H9 (cell line): ENCODE results near the gene DIAPH2. TPM values are rescaled to one million over a fixed set of nuclear protein-coding genes. Genes with fewer than 3 reads are reported as not detected.

Source experiments
- DNase-seq: peaks from one replicate; pipeline ENCODE4 v3.0.0-alpha.2; 2017
- H2AFZ ChIP-seq: one replicate; pipeline ENCODE4 v1.6.1; 2013; ENCODE audit warnings: mild to moderate bottlenecking, low read length, control low read depth, moderate library complexity
- H2AK5ac ChIP-seq: 2 replicates; pipeline ENCODE4 v1.6.1; 2013; ENCODE audit warnings: low read length, control low read depth, mixed read lengths; ENCODE audit not compliant: insufficient read length
- H2BK120ac ChIP-seq: one replicate; pipeline ENCODE4 v1.6.1; 2013; ENCODE audit warnings: low read depth, mild to moderate bottlenecking, low read length, control low read depth, inconsistent platforms; ENCODE audit not compliant: poor library complexity, severe bottlenecking
- H2BK12ac ChIP-seq: 2 replicates; pipeline ENCODE4 v1.6.1; 2013; ENCODE audit warnings: low read length, control low read depth, mixed read lengths, low read depth; ENCODE audit not compliant: insufficient read length
- H2BK15ac ChIP-seq: 2 replicates; pipeline ENCODE4 v1.6.1; 2013; ENCODE audit warnings: low read depth, low read length, control low read depth
- H2BK20ac ChIP-seq: one replicate; pipeline ENCODE4 v1.6.1; 2013; ENCODE audit warnings: low read depth, mild to moderate bottlenecking, low read length, control low read depth, inconsistent platforms; ENCODE audit not compliant: poor library complexity, severe bottlenecking
- H2BK5ac ChIP-seq: 2 replicates; pipeline ENCODE4 v1.6.1; 2013; ENCODE audit warnings: low read length, control low read depth, mixed read lengths; ENCODE audit not compliant: insufficient read length
- H3K14ac ChIP-seq: 2 replicates; pipeline ENCODE4 v1.6.1; 2013; ENCODE audit warnings: low read length, control low read depth; ENCODE audit not compliant: insufficient read depth
- H3K18ac ChIP-seq: 2 replicates; pipeline ENCODE4 v1.6.1; 2013; ENCODE audit warnings: low read depth, mild to moderate bottlenecking, mixed read lengths, low read length, control low read depth; ENCODE audit not compliant: insufficient read length
- H3K23ac ChIP-seq: 2 replicates; pipeline ENCODE4 v1.6.1; 2013; ENCODE audit warnings: low read length, control low read depth, mixed read lengths, low read depth; ENCODE audit not compliant: insufficient read length
- H3K23me2 ChIP-seq: 2 replicates; pipeline ENCODE4 v1.6.1; 2013; ENCODE audit warnings: low read depth, mild to moderate bottlenecking, mixed read lengths, low read length, control low read depth; ENCODE audit not compliant: insufficient read length, poor library complexity, severe bottlenecking
- H3K27ac ChIP-seq: 2 replicates; pipeline ENCODE4 v1.5.1; 2013; ENCODE audit warnings: low read length, control low read depth, mixed read lengths, low read depth; ENCODE audit not compliant: insufficient read length
- H3K27me3 ChIP-seq: 2 replicates; pipeline ENCODE4 v1.6.1; 2013; ENCODE audit warnings: low read length, control low read depth, inconsistent platforms; ENCODE audit not compliant: insufficient read depth
- H3K4ac ChIP-seq: 2 replicates; pipeline ENCODE4 v1.6.1; 2013; ENCODE audit warnings: low read depth, mild to moderate bottlenecking, control low read depth, inconsistent platforms, low read length, moderate library complexity
- H3K4me1 ChIP-seq: 2 replicates; pipeline ENCODE4 v1.6.1; 2013; ENCODE audit warnings: low read length, control low read depth, inconsistent platforms; ENCODE audit not compliant: insufficient read depth
- H3K4me2 ChIP-seq: 2 replicates; pipeline ENCODE4 v1.6.1; 2013; ENCODE audit warnings: low read length, control low read depth, mixed read lengths; ENCODE audit not compliant: insufficient read length, insufficient read depth
- H3K56ac ChIP-seq: 2 replicates; pipeline ENCODE4 v1.6.1; 2013; ENCODE audit warnings: low read depth, mild to moderate bottlenecking, mixed read lengths, low read length, control low read depth; ENCODE audit not compliant: insufficient read length
- H3K79me1 ChIP-seq: 2 replicates; pipeline ENCODE4 v1.6.1; 2013; ENCODE audit warnings: low read depth, mild to moderate bottlenecking, moderate library complexity, low read length, control low read depth, inconsistent platforms; ENCODE audit not compliant: insufficient read depth, poor library complexity, severe bottlenecking
- H3K79me2 ChIP-seq: 2 replicates; pipeline ENCODE4 v1.6.1; 2013; ENCODE audit warnings: low read length, control low read depth, inconsistent platforms; ENCODE audit not compliant: insufficient read depth
- H3K9ac ChIP-seq: 2 replicates; pipeline ENCODE4 v1.6.1; 2013; ENCODE audit warnings: low read length, control low read depth, mixed read lengths; ENCODE audit not compliant: insufficient read length; ENCODE audit errors: extremely low read depth
- H3K9me3 ChIP-seq: one replicate; pipeline ENCODE4 v1.6.1; 2013; ENCODE audit warnings: low read depth, low read length, inconsistent platforms; ENCODE audit not compliant: control insufficient read depth
- H3T11ph ChIP-seq: one replicate; pipeline ENCODE4 v1.6.1; 2013; ENCODE audit warnings: mild to moderate bottlenecking, low read length, control low read depth, inconsistent platforms
- H4K20me1 ChIP-seq: one replicate; pipeline ENCODE4 v1.6.1; 2013; ENCODE audit not compliant: control insufficient read depth, insufficient read length, insufficient read depth
- H4K5ac ChIP-seq: 2 replicates; pipeline ENCODE4 v1.6.1; 2013; ENCODE audit warnings: low read depth, mild to moderate bottlenecking, mixed read lengths, low read length, control low read depth; ENCODE audit not compliant: insufficient read length
- H4K8ac ChIP-seq: replicated peaks from 2 replicates; pipeline ENCODE4 v1.6.1; 2013; ENCODE audit warnings: low read length, control low read depth, mixed read lengths, low read depth; ENCODE audit not compliant: insufficient read length
- H4K91ac ChIP-seq: 2 replicates; pipeline ENCODE4 v1.6.1; 2013; ENCODE audit warnings: low read depth, mild to moderate bottlenecking, moderate library complexity, mixed read lengths, low read length, control low read depth; ENCODE audit not compliant: insufficient read length
- H3K27ac Mint-ChIP-seq, 3 experiments: 2 replicates in 2 of 3; 3 replicates in 1 of 3; pipeline ENCODE4 v1.8.0; 2020 to 2021; ENCODE audit warnings: mixed read lengths in 3 of 3, mild to moderate bottlenecking in 1 of 3, moderate library complexity in 1 of 3
- H3K27me3 Mint-ChIP-seq: 2 replicates; pipeline ENCODE4 v1.8.0; 2021; ENCODE audit warnings: low read depth, mild to moderate bottlenecking, moderate library complexity, mixed read lengths
- H3K36me3 Mint-ChIP-seq, 3 experiments: 2 replicates in 2 of 3; 3 replicates in 1 of 3; pipeline ENCODE4 v1.8.0; 2020 to 2021; ENCODE audit warnings: low read depth in 3 of 3, mixed read lengths in 3 of 3; ENCODE audit not compliant: insufficient read depth in 1 of 3
- H3K4me1 Mint-ChIP-seq, 2 experiments: 2 replicates each; pipeline ENCODE4 v1.8.0; 2020; ENCODE audit warnings: mixed read lengths in 2 of 2
- H3K4me3 Mint-ChIP-seq, 2 experiments: 2 replicates in 1 of 2; 3 replicates in 1 of 2; pipeline ENCODE4 v1.8.0; 2020 to 2021; ENCODE audit warnings: mild to moderate bottlenecking in 2 of 2, mixed read lengths in 2 of 2, moderate library complexity in 1 of 2
- H3K9me3 Mint-ChIP-seq, 2 experiments: 2 replicates in 1 of 2; 3 replicates in 1 of 2; pipeline ENCODE4 v1.8.0; 2020; ENCODE audit warnings: mild to moderate bottlenecking in 2 of 2, mixed read lengths in 2 of 2, moderate library complexity in 1 of 2
- WGBS: extraction: QIAGEN DNeasy Blood & Tissue Kit; methylation state at CpG from one replicate; pipeline ENCODE4 v1.1.7; 2013; ENCODE audit warnings: missing lambda C conversion rate, low lambda C conversion rate, mixed read lengths; ENCODE audit not compliant: insufficient read length; ENCODE audit errors: extremely low coverage; 5-methylcytosine and 5-hydroxymethylcytosine counted together
- total RNA-seq: library from RNA; stranded (reverse); gene quantifications from 2 replicates; pipeline ENCODE4 v1.2.1, GENCODE V29; 2021
- TF ChIP-seq, protein P1 (sequence below): fragments of 200-600 bp; sonication (generic); conservative IDR thresholded peaks from 3 replicates; pipeline ENCODE4 v1.8.0; 2021; ENCODE audit warnings: antibody characterized with exemption, mild to moderate bottlenecking

DIAPH2 gene
- total RNA-seq, 1 experiment from 2014 or later: 45.4 TPM

DNA sequence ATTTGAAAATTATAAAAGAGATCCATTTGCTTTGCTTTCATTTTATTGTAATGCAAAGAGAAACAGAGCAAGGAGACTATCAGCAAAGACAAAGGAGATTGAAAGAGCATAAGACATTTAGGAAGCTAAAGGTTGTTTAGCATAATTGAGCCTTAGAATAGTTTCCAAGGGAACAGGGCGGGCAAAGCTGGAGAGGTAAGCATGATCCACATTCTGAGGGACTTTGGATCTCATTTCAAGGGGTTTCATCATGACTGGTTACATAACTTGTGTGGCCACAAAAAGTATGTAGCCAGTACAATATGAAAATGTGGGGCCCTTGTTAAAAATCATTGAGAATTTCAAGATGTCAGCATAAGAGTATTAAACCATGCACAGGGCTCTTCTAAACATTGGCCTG, 605.6 kb downstream of the DIAPH2 start:
- Histone ChIP-seq H3K56ac (no peak overlapping the region), H3K79me1 (no peaks in the 10 kb centered on the region), H3K4me2 (no peak overlapping the region), H3K27me3 (no peaks in the 10 kb centered on the region), H3K23ac (no peak overlapping the region), H2BK12ac (peak overlapping the region; percentile 67), H4K91ac (no peak overlapping the region), H3K4ac (no peak overlapping the region; the same call in 1 of the 2 replicates), H4K20me1 (no peaks in the 10 kb centered on the region), H4K5ac (no peak overlapping the region), H3K18ac (peak overlapping the region; percentile 28), H3T11ph (peak overlapping the region; percentile 95), H4K8ac (no peak overlapping the region), H3K4me1 (peaks cover 6% of the 10 kb centered on the region; the same call in 1 of the 2 replicates), H3K14ac (no peak overlapping the region), H3K27ac (no peak overlapping the region), H2BK5ac (peak overlapping the region; percentile 35), H3K9ac (no peak overlapping the region), H3K79me2 (no peaks in the 10 kb centered on the region), H2BK20ac (peak overlapping the region; percentile 76), H2AFZ (no peak overlapping the region), H3K9me3 (no peaks in the 10 kb centered on the region), H2BK120ac (peak overlapping the region; percentile 48), H3K23me2 (no peaks in the 10 kb centered on the region), H2AK5ac (no peak overlapping the region), H2BK15ac (no peak overlapping the region)
- Mint-ChIP-seq H3K27me3 (no peaks in the 10 kb centered on the region), H3K36me3 (no peaks in the 10 kb centered on the region), H3K4me1 (peaks cover 27 to 28% of the 10 kb centered on the region in 2 experiments), H3K9me3 (no peaks in the 10 kb centered on the region), H3K27ac (peak overlapping the region; percentile 76 to 96 (median 92); a peak in 6 of 7 replicates), H3K4me3 (no peak overlapping the region)
- WGBS: no CpG with 5 or more reads among the region's 1 CpG
- TF ChIP-seq, protein P1, sequence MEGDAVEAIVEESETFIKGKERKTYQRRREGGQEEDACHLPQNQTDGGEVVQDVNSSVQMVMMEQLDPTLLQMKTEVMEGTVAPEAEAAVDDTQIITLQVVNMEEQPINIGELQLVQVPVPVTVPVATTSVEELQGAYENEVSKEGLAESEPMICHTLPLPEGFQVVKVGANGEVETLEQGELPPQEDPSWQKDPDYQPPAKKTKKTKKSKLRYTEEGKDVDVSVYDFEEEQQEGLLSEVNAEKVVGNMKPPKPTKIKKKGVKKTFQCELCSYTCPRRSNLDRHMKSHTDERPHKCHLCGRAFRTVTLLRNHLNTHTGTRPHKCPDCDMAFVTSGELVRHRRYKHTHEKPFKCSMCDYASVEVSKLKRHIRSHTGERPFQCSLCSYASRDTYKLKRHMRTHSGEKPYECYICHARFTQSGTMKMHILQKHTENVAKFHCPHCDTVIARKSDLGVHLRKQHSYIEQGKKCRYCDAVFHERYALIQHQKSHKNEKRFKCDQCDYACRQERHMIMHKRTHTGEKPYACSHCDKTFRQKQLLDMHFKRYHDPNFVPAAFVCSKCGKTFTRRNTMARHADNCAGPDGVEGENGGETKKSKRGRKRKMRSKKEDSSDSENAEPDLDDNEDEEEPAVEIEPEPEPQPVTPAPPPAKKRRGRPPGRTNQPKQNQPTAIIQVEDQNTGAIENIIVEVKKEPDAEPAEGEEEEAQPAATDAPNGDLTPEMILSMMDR: no peak
- DNase-seq: peak; percentile 33
